Neuron (in vitro differentiated cells): ENCODE data around the gene ISY1.
A peak's percentile ranks its signal among the peaks of the same experiment; 100 is the strongest.
"Not testable (repeated sequence)": the region's sequence is repeated elsewhere in the genome, so short reads cannot be mapped to it uniquely, and the experiment has no call there.

Experiments
- H2AFZ ChIP-seq: one replicate; pipeline ENCODE4 v1.6.1; 2013; ENCODE audit warnings: low read depth, mild to moderate bottlenecking, inconsistent platforms, low read length, moderate library complexity
- H3K27me3 ChIP-seq: one replicate; pipeline ENCODE4 v1.6.1; 2013; ENCODE audit warnings: low read length; ENCODE audit not compliant: insufficient read depth
- H3K36me3 ChIP-seq: one replicate; pipeline ENCODE4 v1.6.1; 2013; ENCODE audit warnings: low read length; ENCODE audit not compliant: insufficient read depth
- H3K4me1 ChIP-seq: one replicate; pipeline ENCODE4 v1.6.1; 2013; ENCODE audit warnings: low read length; ENCODE audit not compliant: insufficient read depth
- H3K4me3 ChIP-seq: 2 replicates; pipeline ENCODE4 v1.5.1; 2013; ENCODE audit warnings: mild to moderate bottlenecking, low read length, moderate library complexity
- H3K9me3 ChIP-seq: one replicate; pipeline ENCODE4 v1.6.1; 2013; ENCODE audit warnings: low read length

ISY1 gene

DNA sequence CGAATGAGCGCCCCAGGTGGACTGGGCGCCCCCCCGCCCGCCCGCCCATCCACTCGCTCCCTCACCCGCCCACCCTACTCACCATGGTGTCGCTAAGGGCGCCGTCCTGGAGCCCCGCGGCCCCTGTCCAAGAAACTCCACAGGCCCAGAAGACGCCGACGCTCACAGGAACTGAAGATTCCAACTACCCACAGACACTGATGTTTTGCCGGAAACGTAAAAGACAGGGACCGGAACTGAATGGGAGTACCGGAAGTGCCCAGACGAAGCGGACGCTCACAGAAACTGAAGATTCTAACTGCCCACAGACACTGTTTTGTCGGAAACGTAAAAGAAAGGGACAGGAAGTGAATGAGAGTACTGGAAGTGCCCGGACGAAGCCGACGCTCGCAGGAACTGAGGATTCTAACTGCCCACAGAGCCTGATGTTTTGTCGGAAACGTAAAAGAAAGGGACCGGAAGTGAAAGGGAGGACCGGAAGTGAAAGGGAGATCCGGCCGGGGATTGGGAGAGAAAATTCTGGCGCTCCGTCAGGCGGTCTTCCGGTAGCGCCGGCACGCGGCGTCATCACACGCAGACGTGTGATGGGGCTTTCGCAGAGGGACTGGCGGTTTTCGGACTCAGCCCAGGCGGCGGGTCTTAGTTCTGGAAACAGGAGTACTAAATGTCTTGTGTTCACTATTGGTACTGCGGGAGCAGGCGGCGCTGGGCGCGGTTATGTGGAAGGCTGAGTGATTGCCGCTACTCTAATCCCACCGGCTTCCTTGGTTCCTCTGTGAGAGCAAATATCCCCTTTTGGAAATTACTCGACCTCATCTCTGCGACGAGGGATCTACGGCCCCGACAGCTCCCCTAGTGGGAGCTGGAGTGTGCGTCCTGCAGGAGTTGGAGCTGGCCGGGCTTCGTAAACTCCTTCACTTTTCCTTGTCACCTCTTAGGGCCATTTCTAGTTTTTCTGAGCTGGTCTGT is at the start of gene ISY1:
Gene ISY1 (minus strand): TSS at position 173 of the 969 bp plus-strand sequence. CDS start 88 bp downstream, at position 85.
- H2AFZ ChIP-seq, result peak within 1 kb of the TSS; percentile 48
- H3K4me1 ChIP-seq, result peaks cover 17% of the 10 kb centered on the region
- peak within 1 kb of the TSS; percentile 52 for H3K4me3 ChIP-seq
- no peaks in the 10 kb centered on the region for H3K27me3 ChIP-seq
- H3K9me3 ChIP-seq, result no peaks in the 10 kb centered on the region
- H3K36me3 ChIP-seq, result peaks cover 18% of the 10 kb centered on the region

DNA sequence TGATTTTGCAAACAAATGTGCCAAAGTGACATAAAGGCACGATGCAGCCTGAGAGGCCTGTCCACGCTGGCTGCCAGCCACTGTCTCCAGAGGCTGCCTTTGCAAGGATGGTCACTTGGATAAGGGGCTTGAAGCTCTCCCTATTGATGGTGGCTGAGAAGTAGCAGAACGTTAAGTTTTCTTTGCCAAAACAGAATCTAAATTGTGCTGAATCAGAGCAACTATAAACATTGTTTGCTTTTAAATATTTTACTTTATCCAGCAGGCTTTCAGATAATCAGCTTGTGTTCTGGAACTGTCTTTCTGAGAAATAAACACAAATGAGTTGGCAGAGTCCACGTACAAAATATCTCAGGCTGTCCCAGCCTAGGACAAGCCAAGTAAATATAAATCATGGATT is 46.6 kb upstream of the ISY1 start:
- Histone ChIP-seq H3K36me3 (no peaks in the 10 kb centered on the region), H3K27me3 (no peaks in the 10 kb centered on the region), H2AFZ (no peak overlapping the region), H3K4me3 (no peak overlapping the region), H3K9me3 (no peaks in the 10 kb centered on the region), H3K4me1 (no peaks in the 10 kb centered on the region)

DNA sequence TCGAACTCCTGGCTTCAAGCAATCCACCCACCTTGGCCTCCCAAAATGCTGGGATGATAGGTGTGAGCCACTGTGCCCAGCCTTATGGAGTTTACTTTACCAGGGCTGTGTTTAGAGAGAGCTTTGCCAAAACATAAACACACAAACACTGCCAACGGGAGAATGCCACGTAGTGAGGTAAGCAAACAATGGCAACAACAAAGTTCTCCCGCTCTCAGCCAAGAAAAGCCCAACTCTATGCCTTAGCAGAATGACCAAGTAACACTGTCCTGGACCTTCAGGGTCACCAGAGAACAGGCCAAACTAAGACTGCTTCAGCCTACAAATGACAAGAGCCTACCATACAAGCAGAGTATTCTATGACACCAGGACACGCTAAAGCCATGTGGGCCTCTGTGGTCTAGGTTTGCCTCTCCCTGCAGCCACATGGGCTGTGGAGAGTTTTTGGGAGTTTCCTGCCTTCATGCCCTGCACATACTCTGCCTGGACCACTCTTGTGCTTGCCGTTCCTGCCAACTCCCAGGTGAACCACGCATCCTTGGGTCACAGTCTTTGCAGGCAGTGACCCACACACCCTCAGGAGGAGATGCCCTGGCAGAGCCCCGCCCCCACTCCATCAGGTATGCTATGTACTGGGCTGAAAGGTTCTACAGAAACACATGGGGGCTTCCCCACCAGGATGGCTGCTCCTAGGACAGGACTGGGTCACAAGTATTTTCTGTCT is 44.4 kb upstream of the ISY1 start:
- Histone ChIP-seq H3K4me1 (no peaks in the 10 kb centered on the region), H3K9me3 (no peaks in the 10 kb centered on the region), H2AFZ (no peak overlapping the region), H3K36me3 (no peaks in the 10 kb centered on the region), H3K27me3 (no peaks in the 10 kb centered on the region), H3K4me3 (no peak overlapping the region)

DNA sequence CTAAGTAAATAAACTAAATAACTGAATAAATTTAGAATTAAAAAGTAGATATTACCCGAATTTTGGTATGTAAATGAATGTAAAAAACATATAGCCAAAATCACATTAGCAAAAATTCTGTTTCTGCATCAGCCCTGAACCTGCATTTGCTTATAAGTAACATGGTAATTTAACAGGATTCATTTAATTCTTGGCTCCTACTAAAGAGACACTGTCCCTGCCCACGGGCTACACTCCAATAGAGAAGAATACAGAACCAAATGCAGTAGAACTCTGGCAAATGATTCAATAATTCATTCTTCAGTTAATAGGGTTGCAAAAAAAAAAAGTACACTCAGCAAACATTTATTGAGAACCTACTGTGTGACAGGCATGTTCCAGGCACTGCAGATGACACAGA is 43.6 kb upstream of the ISY1 start:
- no peaks in the 10 kb centered on the region for H3K4me1 ChIP-seq
- no peaks in the 10 kb centered on the region for H3K9me3 ChIP-seq
- H3K4me3 ChIP-seq, result no peak overlapping the region
- no peaks in the 10 kb centered on the region for H3K27me3 ChIP-seq
- no peaks in the 10 kb centered on the region for H3K36me3 ChIP-seq
- no peak overlapping the region for H2AFZ ChIP-seq

DNA sequence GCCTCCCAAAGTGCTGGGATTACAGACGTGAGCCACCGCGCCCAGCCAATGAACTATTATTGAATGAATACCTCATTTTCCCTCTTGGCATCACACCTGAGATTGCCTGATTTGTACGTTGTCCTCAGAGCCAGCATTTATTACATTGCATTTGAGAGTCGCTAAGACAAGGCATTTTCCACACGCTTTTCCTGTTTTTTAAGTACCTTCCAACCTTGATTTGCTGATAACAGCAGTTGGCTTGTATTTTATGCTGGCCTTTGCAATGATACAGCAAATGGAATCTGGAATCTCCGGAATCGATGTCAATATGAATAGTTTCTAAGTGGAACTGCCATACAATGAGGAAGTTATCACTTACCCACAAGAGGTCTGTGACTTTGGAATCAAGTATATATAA is 38.5 kb upstream of the ISY1 start:
- H3K27me3 ChIP-seq, result no peaks in the 10 kb centered on the region
- H3K4me3 ChIP-seq, result no peak overlapping the region
- no peaks in the 10 kb centered on the region for H3K4me1 ChIP-seq
- H3K36me3 ChIP-seq, result no peaks in the 10 kb centered on the region
- no peak overlapping the region for H2AFZ ChIP-seq
- H3K9me3 ChIP-seq, result no peaks in the 10 kb centered on the region

DNA sequence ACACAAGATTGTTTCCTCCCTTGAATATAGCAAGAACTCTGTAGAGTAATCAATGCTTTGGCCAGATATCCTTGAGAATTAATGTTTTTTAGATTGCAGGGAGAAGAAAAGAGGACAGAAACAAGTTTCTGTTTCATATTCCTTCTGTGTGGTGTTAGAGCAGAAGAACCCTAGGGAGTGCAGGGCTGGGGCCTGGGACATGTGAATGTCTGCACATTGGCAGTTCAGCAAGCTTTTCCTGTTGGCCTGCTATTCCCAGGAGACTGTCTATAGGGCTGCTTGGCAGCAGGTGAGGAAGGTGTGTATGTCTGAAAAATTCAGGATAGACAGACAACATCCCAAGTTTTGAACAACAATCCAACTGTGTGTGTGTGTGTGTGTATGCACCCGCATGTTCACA is 36.5 kb upstream of the ISY1 start:
- no peaks in the 10 kb centered on the region for H3K36me3 ChIP-seq
- no peaks in the 10 kb centered on the region for H3K9me3 ChIP-seq
- H3K4me3 ChIP-seq, result no peak overlapping the region
- no peaks in the 10 kb centered on the region for H3K4me1 ChIP-seq
- H3K27me3 ChIP-seq, result no peaks in the 10 kb centered on the region
- H2AFZ ChIP-seq, result no peak overlapping the region

DNA sequence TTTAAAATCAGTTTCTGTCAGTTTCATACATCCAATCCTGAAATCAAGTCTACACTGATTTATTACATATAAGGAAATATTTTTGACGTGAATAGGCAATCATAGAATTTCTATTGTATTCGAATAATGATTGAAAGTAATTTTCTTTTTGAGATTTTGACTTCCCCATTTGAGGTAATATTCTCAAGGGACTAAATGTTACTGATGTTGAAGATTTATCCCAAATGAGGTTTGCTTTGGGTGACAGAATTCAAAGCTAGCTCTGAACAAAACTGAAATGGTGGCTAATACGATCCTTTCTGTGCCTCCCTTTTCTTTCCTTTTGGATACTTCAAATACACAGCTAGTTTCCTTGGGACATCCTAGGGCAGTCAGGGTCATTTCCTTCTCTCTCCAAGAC is 35.7 kb upstream of the ISY1 start:
- H3K9me3 ChIP-seq, result no peaks in the 10 kb centered on the region
- H2AFZ ChIP-seq, result no peak overlapping the region
- no peaks in the 10 kb centered on the region for H3K4me1 ChIP-seq
- H3K4me3 ChIP-seq, result no peak overlapping the region
- no peaks in the 10 kb centered on the region for H3K36me3 ChIP-seq
- no peaks in the 10 kb centered on the region for H3K27me3 ChIP-seq

DNA sequence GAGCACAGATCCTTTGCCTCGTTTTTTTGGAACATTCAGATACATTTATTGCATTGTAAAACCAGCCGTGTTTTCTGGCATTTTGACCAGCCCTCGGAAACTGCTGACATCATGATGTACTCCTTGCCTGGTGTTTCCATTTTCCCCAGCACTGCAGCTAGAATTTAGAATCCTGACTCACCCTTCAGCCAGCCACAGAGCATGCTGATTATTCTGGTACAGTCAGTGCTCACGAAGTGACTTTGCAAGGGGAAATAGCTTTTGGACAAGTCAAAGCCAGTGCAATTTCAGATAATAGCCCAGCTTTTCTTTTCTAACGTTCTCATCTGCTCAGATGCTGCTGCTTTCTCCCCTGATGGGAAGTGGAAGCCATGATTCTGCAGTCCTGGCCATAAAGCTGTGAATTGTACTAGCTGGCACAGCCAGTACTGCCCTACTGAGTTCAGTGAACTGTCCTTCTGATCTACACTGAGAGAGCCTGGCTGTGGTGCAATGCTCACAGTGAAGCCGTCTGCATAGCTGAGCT is 34.9 kb upstream of the ISY1 start:
- Histone ChIP-seq H3K36me3 (no peaks in the 10 kb centered on the region), H3K4me3 (no peak overlapping the region), H3K4me1 (no peaks in the 10 kb centered on the region), H3K9me3 (no peaks in the 10 kb centered on the region), H2AFZ (no peak overlapping the region), H3K27me3 (no peaks in the 10 kb centered on the region)

DNA sequence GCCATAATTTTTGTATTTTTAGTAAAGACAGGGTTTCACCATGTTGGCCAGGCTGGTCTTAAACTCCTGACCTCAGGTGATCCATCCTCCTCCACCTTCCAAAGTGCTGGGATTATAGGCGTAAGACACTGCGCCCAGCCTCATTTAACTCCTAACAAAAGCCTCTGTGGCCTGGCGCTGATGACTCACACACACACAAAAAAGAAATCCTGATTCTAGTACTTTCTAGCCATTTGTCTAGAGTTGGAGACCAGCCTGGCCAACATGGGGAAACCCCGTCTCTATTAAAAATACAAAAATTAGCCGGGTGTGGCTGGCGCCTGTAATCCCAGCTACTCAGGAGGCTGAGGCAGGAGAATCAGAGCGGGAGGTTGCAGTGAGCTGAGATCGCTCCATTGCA is 28.9 kb upstream of the ISY1 start:
- not testable (repeated sequence) for H3K9me3 ChIP-seq, H2AFZ ChIP-seq, H3K4me1 ChIP-seq, H3K36me3 ChIP-seq, H3K27me3 ChIP-seq, H3K4me3 ChIP-seq

DNA sequence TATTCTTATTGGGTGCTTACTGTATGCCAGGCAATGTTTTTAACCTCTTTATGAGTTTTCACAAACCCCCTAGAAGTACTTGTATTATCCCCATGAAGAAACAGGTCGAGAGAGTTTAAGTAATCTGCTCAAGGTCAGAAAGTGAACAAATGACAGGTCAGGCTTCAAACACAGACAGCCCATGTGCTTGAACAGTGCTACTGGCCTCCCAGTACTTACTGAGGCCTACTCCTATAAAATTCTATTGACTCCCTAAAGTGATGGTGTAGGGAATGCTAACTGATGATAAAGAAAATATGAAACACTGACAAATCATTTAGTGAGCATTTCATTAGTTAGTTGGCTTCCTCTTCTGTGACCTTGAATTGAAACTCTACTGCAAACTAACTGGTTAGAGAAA is 27.0 kb upstream of the ISY1 start:
- no peaks in the 10 kb centered on the region for H3K27me3 ChIP-seq
- no peaks in the 10 kb centered on the region for H3K36me3 ChIP-seq
- H3K4me1 ChIP-seq, result peaks cover 8% of the 10 kb centered on the region
- no peak overlapping the region for H2AFZ ChIP-seq
- no peaks in the 10 kb centered on the region for H3K9me3 ChIP-seq
- H3K4me3 ChIP-seq, result no peak overlapping the region

DNA sequence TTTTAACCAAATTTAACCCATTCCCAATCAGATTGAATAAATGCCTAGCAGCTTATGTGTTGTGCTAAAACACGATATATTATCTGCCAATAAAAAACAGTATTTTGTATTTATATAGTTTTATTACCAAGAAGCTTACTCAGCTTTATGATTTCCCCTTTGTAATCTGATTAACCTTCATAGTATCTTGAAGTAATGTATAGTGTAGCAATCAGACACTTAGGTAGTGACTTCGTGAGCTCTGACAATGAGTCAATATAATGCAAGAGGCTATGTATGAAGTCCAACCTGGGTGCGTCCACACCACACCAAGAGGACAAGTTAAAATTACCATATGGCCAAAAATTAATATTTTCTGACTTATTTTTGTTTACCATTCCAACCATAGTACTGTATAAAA is 24.9 kb upstream of the ISY1 start:
- Histone ChIP-seq H3K9me3 (no peaks in the 10 kb centered on the region), H3K27me3 (no peaks in the 10 kb centered on the region), H3K4me3 (no peak overlapping the region), H3K4me1 (peaks cover 20% of the 10 kb centered on the region), H3K36me3 (no peaks in the 10 kb centered on the region), H2AFZ (no peak overlapping the region)

DNA sequence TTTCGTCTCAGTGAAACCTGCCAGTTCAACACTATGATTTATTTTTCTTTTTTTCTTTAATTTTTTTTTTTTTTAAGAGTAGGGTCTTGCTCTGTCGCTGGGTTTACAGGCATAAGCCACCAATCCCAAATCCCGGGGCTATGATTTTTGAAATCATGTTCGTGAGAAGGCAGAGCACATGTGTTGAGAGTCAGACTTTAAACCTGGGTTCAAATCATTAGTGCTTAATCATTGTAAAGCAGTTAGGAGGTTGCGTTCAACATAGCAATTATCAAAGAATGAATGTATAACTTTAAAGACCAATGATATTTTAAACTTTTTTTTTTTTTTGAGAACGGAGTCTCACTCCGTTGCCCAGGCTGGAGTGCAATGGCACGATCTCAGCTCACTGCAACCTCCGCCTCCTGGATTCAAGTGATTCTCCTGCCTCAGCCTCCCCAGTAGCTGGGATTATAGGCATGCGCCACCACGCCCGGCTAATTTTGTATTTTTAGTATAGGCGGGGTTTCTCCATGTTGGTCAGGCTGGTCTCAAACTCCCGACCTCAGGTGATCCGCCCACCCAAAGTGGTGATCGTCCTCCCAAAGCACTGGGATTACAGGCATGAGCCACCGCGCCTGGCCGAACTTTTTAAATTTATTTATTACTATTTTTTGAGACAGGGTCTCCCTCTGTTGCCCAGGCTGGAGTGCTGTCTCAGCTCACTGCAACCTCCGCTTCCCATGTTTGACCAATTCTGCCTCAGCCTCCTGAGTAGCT is 24.1 kb upstream of the ISY1 start:
- not testable (repeated sequence) for H2AFZ ChIP-seq, H3K9me3 ChIP-seq, H3K36me3 ChIP-seq, H3K27me3 ChIP-seq
- Histone ChIP-seq H3K4me3 (peak overlapping the region; percentile 89), H3K4me1 (peaks cover 20% of the 10 kb centered on the region)

DNA sequence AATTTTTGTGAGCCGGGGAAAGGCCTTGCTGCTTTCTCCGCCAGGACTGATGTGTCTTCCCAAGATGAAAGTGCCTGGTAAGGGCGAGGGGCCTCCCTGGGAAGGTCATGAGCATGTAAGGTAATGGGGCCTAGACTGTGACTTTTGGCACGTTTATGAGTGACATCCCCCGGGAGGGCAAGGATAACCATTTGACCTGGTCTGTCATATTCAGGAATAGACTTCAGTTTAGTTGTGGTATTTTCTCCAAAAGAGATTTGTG is 23.5 kb upstream of the ISY1 start:
- Histone ChIP-seq H3K9me3 (no peaks in the 10 kb centered on the region), H3K4me1 (peaks cover 20% of the 10 kb centered on the region), H3K4me3 (peak overlapping the region; percentile 89), H2AFZ (peak overlapping the region; percentile 64), H3K27me3 (no peaks in the 10 kb centered on the region), H3K36me3 (peaks cover 8% of the 10 kb centered on the region)
